HEK293 (cell line): ENCODE data around the gene MAPT.

Source experiments
- CTCF ChIA-PET: fragments of 350-600 bp; formaldehyde crosslinking; extraction: SDS; loops from one replicate; lab custom pipeline; 2021; ENCODE audit warnings: antibody characterized with exemption; lab: Yijun Ruan, JAX
- POLR2A ChIA-PET: fragments of 300-600 bp; formaldehyde crosslinking; extraction: SDS; loops from one replicate; lab custom pipeline; 2020; ENCODE audit warnings: antibody characterized with exemption, inconsistent platforms; lab: Yijun Ruan, JAX
- H3K27ac ChIP-seq: fragments of 200-500 bp; sonication (Bioruptor generic); 2 replicates; pipeline ENCODE4 v1.5.1; 2014; ENCODE audit warnings: low read depth, low read length, control low read depth, inconsistent platforms; ENCODE audit errors: extremely low read depth
- H3K36me3 ChIP-seq, 2 experiments: fragments of 200-500 bp in 1 of 2; sonication (Bioruptor generic) in 1 of 2; 1 replicate in 1 of 2; 2 replicates in 1 of 2; pipeline ENCODE4 v1.5.1; 2014 to 2017; ENCODE audit warnings: inconsistent platforms in 2 of 2, low read length in 2 of 2; ENCODE audit not compliant: control insufficient read depth in 2 of 2, insufficient read depth in 1 of 2
- H3K4me1 ChIP-seq: fragments of 200-500 bp; sonication (Bioruptor generic); 2 replicates; pipeline ENCODE4 v1.5.1; 2014; ENCODE audit warnings: mild to moderate bottlenecking, low read length, inconsistent platforms; ENCODE audit not compliant: control insufficient read depth, insufficient read depth
- H3K4me3 ChIP-seq: 2 replicates; pipeline ENCODE4 v1.5.1; 2011; ENCODE audit warnings: low read depth, mild to moderate bottlenecking, control low read depth, low read length, moderate library complexity
- H3K9me3 ChIP-seq: fragments of 200-500 bp; sonication (Bioruptor generic); 2 replicates; pipeline ENCODE4 v1.5.1; 2014; ENCODE audit warnings: low read depth, low read length, inconsistent platforms; ENCODE audit not compliant: control insufficient read depth, insufficient read depth
- BCL11B ChIP-seq: fragments of 450-650 bp; formaldehyde crosslinking; IDR thresholded peaks from 2 replicates; pipeline ENCODE4 v1.5.1; 2016; ENCODE audit warnings: low read depth, missing biosample characterization, missing genetic modification characterization
- KLF8 ChIP-seq: fragments of 450-650 bp; formaldehyde crosslinking; IDR thresholded peaks from 2 replicates; pipeline ENCODE4 v1.5.1; 2016; ENCODE audit warnings: missing biosample characterization, missing genetic modification characterization
- ZBTB17 ChIP-seq: fragments of 450-650 bp; formaldehyde crosslinking; IDR thresholded peaks from 2 replicates; pipeline ENCODE4 v1.5.1; 2016; ENCODE audit warnings: missing biosample characterization, missing genetic modification characterization
- ZNF274 ChIP-seq, 2 experiments: fragments of 200-500 bp in 1 of 2; fragments of 450-650 bp in 1 of 2; sonication (Bioruptor generic) in 1 of 2; formaldehyde crosslinking in 1 of 2; IDR thresholded peaks; 2 replicates each; pipeline versions ENCODE4 v1.5.1 to v1.6.1; 2014 to 2016; ENCODE audit warnings: borderline replicate concordance in 1 of 2, inconsistent platforms in 1 of 2, low read length in 1 of 2, missing biosample characterization in 1 of 2, missing genetic modification characterization in 1 of 2
- ZNF600 ChIP-seq: fragments of 450-650 bp; formaldehyde crosslinking; IDR thresholded peaks from 2 replicates; pipeline ENCODE4 v1.5.1; 2016; ENCODE audit warnings: missing biosample characterization, missing genetic modification characterization
- ZNF610 ChIP-seq: fragments of 450-650 bp; formaldehyde crosslinking; IDR thresholded peaks from 2 replicates; pipeline ENCODE4 v1.5.1; 2016; ENCODE audit warnings: missing biosample characterization, missing genetic modification characterization, borderline replicate concordance
- ZSCAN16 ChIP-seq: fragments of 450-650 bp; formaldehyde crosslinking; IDR thresholded peaks from 2 replicates; pipeline ENCODE4 v1.5.1; 2016; ENCODE audit warnings: missing biosample characterization, missing genetic modification characterization
- TF ChIP-seq, protein P1 (sequence below): fragments of 450-650 bp; formaldehyde crosslinking; IDR thresholded peaks from 2 replicates; pipeline ENCODE4 v1.5.1; 2016; ENCODE audit warnings: missing biosample characterization, missing genetic modification characterization, borderline replicate concordance
- TF ChIP-seq, protein P2 (sequence below): fragments of 450-650 bp; formaldehyde crosslinking; IDR thresholded peaks from 2 replicates; pipeline ENCODE4 v1.5.1; 2016; ENCODE audit warnings: missing biosample characterization, missing genetic modification characterization, borderline replicate concordance
- TF ChIP-seq, protein P3 (sequence below): fragments of 450-650 bp; formaldehyde crosslinking; IDR thresholded peaks from 2 replicates; pipeline ENCODE4 v1.5.1; 2016; ENCODE audit warnings: missing biosample characterization, missing genetic modification characterization
- TF ChIP-seq, protein P4 (sequence below): fragments of 450-650 bp; formaldehyde crosslinking; IDR thresholded peaks from 2 replicates; pipeline ENCODE4 v1.5.1; 2016; ENCODE audit warnings: missing biosample characterization, missing genetic modification characterization
- TF ChIP-seq, protein P5 (sequence below): fragments of 450-650 bp; formaldehyde crosslinking; IDR thresholded peaks from 2 replicates; pipeline ENCODE4 v1.5.1; 2016; ENCODE audit warnings: missing biosample characterization, missing genetic modification characterization
- TF ChIP-seq, protein P6 (sequence below): fragments of 450-650 bp; formaldehyde crosslinking; IDR thresholded peaks from 2 replicates; pipeline ENCODE4 v1.5.1; 2017; ENCODE audit warnings: missing biosample characterization, missing genetic modification characterization

Gene MAPT

DNA sequence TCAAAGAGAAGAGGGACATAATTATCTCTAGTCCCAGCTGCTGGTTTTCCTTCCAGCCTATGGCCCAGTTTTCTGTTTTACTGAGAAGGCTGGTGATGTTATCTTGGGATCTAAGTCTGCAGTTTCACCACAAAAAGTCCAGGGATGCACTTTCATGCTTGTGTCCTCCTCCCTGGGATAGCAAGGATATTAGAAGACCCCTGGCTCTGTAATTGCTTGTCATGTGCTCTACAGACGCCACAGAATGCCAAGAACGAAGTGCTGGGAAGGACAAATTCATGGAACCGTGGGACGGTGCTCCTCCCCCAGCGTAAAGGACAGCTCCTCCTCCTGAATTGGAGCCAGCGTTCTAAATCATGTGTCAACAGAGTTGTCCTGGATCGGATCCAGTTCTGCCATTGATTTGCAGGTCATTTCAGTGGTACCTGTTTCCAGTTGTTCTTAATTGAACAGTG, 8.6 kb downstream of the MAPT start:
- no peaks in the 10 kb centered on the region; the same call in 1 of the 2 replicates for H3K4me1 ChIP-seq
- POLR2A ChIA-PET: no interaction called here
- CTCF ChIA-PET: no interaction called here
- H3K9me3 ChIP-seq: no peaks in the 10 kb centered on the region
- no peaks in the 10 kb centered on the region; a peak in 1 of 3 replicates for H3K36me3 ChIP-seq
- no peak overlapping the region for H3K4me3 ChIP-seq
- TF ChIP-seq, protein P1, sequence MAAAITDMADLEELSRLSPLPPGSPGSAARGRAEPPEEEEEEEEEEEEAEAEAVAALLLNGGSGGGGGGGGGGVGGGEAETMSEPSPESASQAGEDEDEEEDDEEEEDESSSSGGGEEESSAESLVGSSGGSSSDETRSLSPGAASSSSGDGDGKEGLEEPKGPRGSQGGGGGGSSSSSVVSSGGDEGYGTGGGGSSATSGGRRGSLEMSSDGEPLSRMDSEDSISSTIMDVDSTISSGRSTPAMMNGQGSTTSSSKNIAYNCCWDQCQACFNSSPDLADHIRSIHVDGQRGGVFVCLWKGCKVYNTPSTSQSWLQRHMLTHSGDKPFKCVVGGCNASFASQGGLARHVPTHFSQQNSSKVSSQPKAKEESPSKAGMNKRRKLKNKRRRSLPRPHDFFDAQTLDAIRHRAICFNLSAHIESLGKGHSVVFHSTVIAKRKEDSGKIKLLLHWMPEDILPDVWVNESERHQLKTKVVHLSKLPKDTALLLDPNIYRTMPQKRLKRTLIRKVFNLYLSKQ (tag by site-specific recombination): no peak
- TF ChIP-seq BCL11B (tag by site-specific recombination) (no peak), ZNF610 (tag by site-specific recombination) (no peak), ZNF600 (tag by site-specific recombination) (0 out of 2 replicates have a peak, but pooled peaks have one; percentile 26), ZNF274 (IDR thresholded peaks at IDR 0.05; ENCODE audit: low read length) (no peak), ZNF274 (tag by site-specific recombination; IDR thresholded peaks at IDR 0.05; ENCODE audit: borderline replicate concordance) (no peak), ZSCAN16 (tag by site-specific recombination) (no peak), ZBTB17 (tag by site-specific recombination) (0 out of 2 replicates have a peak, but pooled peaks have one; percentile 12), KLF8 (no peak)
- TF ChIP-seq, protein P2, sequence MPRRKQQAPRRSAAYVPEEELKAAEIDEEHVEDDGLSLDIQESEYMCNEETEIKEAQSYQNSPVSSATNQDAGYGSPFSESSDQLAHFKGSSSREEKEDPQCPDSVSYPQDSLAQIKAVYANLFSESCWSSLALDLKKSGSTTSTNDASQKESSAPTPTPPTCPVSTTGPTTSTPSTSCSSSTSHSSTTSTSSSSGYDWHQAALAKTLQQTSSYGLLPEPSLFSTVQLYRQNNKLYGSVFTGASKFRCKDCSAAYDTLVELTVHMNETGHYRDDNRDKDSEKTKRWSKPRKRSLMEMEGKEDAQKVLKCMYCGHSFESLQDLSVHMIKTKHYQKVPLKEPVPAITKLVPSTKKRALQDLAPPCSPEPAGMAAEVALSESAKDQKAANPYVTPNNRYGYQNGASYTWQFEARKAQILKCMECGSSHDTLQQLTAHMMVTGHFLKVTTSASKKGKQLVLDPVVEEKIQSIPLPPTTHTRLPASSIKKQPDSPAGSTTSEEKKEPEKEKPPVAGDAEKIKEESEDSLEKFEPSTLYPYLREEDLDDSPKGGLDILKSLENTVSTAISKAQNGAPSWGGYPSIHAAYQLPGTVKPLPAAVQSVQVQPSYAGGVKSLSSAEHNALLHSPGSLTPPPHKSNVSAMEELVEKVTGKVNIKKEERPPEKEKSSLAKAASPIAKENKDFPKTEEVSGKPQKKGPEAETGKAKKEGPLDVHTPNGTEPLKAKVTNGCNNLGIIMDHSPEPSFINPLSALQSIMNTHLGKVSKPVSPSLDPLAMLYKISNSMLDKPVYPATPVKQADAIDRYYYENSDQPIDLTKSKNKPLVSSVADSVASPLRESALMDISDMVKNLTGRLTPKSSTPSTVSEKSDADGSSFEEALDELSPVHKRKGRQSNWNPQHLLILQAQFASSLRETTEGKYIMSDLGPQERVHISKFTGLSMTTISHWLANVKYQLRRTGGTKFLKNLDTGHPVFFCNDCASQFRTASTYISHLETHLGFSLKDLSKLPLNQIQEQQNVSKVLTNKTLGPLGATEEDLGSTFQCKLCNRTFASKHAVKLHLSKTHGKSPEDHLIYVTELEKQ (tag by site-specific recombination): no peak
- TF ChIP-seq, protein P3, sequence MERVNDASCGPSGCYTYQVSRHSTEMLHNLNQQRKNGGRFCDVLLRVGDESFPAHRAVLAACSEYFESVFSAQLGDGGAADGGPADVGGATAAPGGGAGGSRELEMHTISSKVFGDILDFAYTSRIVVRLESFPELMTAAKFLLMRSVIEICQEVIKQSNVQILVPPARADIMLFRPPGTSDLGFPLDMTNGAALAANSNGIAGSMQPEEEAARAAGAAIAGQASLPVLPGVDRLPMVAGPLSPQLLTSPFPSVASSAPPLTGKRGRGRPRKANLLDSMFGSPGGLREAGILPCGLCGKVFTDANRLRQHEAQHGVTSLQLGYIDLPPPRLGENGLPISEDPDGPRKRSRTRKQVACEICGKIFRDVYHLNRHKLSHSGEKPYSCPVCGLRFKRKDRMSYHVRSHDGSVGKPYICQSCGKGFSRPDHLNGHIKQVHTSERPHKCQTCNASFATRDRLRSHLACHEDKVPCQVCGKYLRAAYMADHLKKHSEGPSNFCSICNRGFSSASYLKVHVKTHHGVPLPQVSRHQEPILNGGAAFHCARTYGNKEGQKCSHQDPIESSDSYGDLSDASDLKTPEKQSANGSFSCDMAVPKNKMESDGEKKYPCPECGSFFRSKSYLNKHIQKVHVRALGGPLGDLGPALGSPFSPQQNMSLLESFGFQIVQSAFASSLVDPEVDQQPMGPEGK (tag by site-specific recombination): no peak
- TF ChIP-seq, protein P4, sequence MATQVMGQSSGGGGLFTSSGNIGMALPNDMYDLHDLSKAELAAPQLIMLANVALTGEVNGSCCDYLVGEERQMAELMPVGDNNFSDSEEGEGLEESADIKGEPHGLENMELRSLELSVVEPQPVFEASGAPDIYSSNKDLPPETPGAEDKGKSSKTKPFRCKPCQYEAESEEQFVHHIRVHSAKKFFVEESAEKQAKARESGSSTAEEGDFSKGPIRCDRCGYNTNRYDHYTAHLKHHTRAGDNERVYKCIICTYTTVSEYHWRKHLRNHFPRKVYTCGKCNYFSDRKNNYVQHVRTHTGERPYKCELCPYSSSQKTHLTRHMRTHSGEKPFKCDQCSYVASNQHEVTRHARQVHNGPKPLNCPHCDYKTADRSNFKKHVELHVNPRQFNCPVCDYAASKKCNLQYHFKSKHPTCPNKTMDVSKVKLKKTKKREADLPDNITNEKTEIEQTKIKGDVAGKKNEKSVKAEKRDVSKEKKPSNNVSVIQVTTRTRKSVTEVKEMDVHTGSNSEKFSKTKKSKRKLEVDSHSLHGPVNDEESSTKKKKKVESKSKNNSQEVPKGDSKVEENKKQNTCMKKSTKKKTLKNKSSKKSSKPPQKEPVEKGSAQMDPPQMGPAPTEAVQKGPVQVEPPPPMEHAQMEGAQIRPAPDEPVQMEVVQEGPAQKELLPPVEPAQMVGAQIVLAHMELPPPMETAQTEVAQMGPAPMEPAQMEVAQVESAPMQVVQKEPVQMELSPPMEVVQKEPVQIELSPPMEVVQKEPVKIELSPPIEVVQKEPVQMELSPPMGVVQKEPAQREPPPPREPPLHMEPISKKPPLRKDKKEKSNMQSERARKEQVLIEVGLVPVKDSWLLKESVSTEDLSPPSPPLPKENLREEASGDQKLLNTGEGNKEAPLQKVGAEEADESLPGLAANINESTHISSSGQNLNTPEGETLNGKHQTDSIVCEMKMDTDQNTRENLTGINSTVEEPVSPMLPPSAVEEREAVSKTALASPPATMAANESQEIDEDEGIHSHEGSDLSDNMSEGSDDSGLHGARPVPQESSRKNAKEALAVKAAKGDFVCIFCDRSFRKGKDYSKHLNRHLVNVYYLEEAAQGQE: peak; percentile 61; the same call in 1 of the 2 replicates
- TF ChIP-seq, protein P5, sequence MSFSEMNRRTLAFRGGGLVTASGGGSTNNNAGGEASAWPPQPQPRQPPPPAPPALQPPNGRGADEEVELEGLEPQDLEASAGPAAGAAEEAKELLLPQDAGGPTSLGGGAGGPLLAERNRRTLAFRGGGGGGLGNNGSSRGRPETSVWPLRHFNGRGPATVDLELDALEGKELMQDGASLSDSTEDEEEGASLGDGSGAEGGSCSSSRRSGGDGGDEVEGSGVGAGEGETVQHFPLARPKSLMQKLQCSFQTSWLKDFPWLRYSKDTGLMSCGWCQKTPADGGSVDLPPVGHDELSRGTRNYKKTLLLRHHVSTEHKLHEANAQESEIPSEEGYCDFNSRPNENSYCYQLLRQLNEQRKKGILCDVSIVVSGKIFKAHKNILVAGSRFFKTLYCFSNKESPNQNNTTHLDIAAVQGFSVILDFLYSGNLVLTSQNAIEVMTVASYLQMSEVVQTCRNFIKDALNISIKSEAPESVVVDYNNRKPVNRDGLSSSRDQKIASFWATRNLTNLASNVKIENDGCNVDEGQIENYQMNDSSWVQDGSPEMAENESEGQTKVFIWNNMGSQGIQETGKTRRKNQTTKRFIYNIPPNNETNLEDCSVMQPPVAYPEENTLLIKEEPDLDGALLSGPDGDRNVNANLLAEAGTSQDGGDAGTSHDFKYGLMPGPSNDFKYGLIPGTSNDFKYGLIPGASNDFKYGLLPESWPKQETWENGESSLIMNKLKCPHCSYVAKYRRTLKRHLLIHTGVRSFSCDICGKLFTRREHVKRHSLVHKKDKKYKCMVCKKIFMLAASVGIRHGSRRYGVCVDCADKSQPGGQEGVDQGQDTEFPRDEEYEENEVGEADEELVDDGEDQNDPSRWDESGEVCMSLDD (tag by site-specific recombination): no peak
- TF ChIP-seq, protein P6, sequence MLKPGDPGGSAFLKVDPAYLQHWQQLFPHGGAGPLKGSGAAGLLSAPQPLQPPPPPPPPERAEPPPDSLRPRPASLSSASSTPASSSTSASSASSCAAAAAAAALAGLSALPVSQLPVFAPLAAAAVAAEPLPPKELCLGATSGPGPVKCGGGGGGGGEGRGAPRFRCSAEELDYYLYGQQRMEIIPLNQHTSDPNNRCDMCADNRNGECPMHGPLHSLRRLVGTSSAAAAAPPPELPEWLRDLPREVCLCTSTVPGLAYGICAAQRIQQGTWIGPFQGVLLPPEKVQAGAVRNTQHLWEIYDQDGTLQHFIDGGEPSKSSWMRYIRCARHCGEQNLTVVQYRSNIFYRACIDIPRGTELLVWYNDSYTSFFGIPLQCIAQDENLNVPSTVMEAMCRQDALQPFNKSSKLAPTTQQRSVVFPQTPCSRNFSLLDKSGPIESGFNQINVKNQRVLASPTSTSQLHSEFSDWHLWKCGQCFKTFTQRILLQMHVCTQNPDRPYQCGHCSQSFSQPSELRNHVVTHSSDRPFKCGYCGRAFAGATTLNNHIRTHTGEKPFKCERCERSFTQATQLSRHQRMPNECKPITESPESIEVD (tag by site-specific recombination): no peak
- no peak overlapping the region for H3K27ac ChIP-seq
